ENCODE data around the gene KAZN. TPM values are rescaled to one million over a fixed set of nuclear protein-coding genes. Genes with fewer than 3 reads are reported as not detected.

The KAZN gene
- total and polyA plus RNA-seq, 2 of the 8 experiments (the other 6 are each of a cell fraction or from before 2014, with no cell fraction given): 3.7 to 11.8 TPM

- Histone ChIP-seq H3K23ac (ENCODE audit: insufficient read length) (no peak overlapping the region), H4K20me1 (replicated peaks in 1 of 2; ENCODE audit: control insufficient read depth in 1 of 2, insufficient read depth in 2 of 2, low read length in 2 of 2) (peaks cover 0 to 2% of the 10 kb centered on the region in 2 experiments), H3K9ac (replicated peaks in 1 of 4; ENCODE audit: extremely low read depth in 1 of 4, low read depth in 3 of 4, low read length in 3 of 4) (no peak overlapping the region), H4K8ac (ENCODE audit: extremely low read depth, insufficient read depth, low read length) (no peak overlapping the region), H3K36me3 (ENCODE audit: control insufficient read depth in 2 of 4, insufficient read depth in 4 of 4, low read length in 3 of 4) (no peaks in the 10 kb centered on the region), H2BK15ac (ENCODE audit: low read length) (no peak overlapping the region), H3K79me2 (ENCODE audit: control insufficient read depth in 1 of 2, insufficient read depth in 2 of 2, low read length in 2 of 2) (no peaks in the 10 kb centered on the region), H3K4me3 (ENCODE audit: extremely low read depth in 1 of 4, insufficient read depth in 2 of 4, low read depth in 3 of 4, low read length in 4 of 4) (no peak overlapping the region), H2BK12ac (ENCODE audit: low read depth, low read length) (no peak overlapping the region), H4K5ac (ENCODE audit: insufficient read length, low read depth, low read length) (no peak overlapping the region), H3K9me3 (ENCODE audit: insufficient read depth in 2 of 2, low read depth in 1 of 2, low read length in 1 of 2) (no peaks in the 10 kb centered on the region), H2BK20ac (ENCODE audit: low read length) (no peak overlapping the region), H3K56ac (replicated peaks; ENCODE audit: insufficient read length, low read depth, low read length) (no peak overlapping the region), H2BK5ac (ENCODE audit: low read depth, low read length) (no peak overlapping the region), H3K4me2 (ENCODE audit: insufficient read depth in 1 of 2, low read depth in 2 of 2, low read length in 2 of 2) (no peak overlapping the region), H3K14ac (ENCODE audit: insufficient read length) (no peak overlapping the region), H3K27ac (ENCODE audit: low read depth, low read length) (no peak overlapping the region), H3K23me2 (ENCODE audit: low read depth, low read length) (no peaks in the 10 kb centered on the region), H3K4ac (replicated peaks; ENCODE audit: insufficient read length, low read depth, low read length) (no peak overlapping the region), H2AFZ (ENCODE audit: low read length) (no peak overlapping the region), H3K18ac (ENCODE audit: extremely low read depth, low read length) (no peak overlapping the region), H3K79me1 (ENCODE audit: low read depth, low read length) (no peaks in the 10 kb centered on the region), H3K4me1 (replicated peaks in 1 of 4; ENCODE audit: control insufficient read depth in 3 of 4, insufficient read depth in 4 of 4, low read length in 3 of 4) (no peaks in the 10 kb centered on the region), H2AK5ac (ENCODE audit: low read depth, low read length) (no peak overlapping the region), H2BK120ac (replicated peaks; ENCODE audit: low read depth, low read length) (no peak overlapping the region), H3K27me3 (replicated peaks in 1 of 4; ENCODE audit: control insufficient read depth in 3 of 4, extremely low read depth in 1 of 4, insufficient read depth in 3 of 4, low read length in 3 of 4) (no peaks in the 10 kb centered on the region), H4K91ac (replicated peaks; ENCODE audit: insufficient read length, low read length) (peak overlapping the region; percentile 39)
- 79% methylated on average over 11 of the region's 13 CpGs; no CpG with 5 or more reads in 1 of the 2 experiments for WGBS, 2 experiments (ENCODE audit: extremely low coverage in 1 of 2, insufficient coverage in 1 of 2, insufficient read length in 1 of 2, insufficient replicate concordance in 2 of 2, low coverage in 1 of 2, low lambda C conversion rate in 2 of 2, missing lambda C conversion rate in 1 of 2)
- ChIA-PET CTCF (ENCODE audit: partially characterized antibody) (interaction anchor here (1.0 kb wide), 1 partner anchor 89 kb away, joined by 3 read pairs; no protein-coding TSS in a partner anchor), POLR2A (ENCODE audit: partially characterized antibody) (no interaction called here)
- TF ChIP-seq SP1 (IDR thresholded peaks at IDR 0.05; ENCODE audit: low read depth, low read length) (no peak), TAF1 (IDR thresholded peaks at IDR 0.05; ENCODE audit: low read depth, low read length) (no peak), RFX5 (IDR thresholded peaks at IDR 0.05; ENCODE audit: borderline replicate concordance, low read depth, low read length) (no peak), MAFK (IDR thresholded peaks at IDR 0.05; ENCODE audit: low read depth, low read length) (no peak), GABPA (IDR thresholded peaks at IDR 0.05; ENCODE audit: borderline replicate concordance, insufficient read depth, low read length) (no peak), ATF3 (IDR thresholded peaks at IDR 0.05; ENCODE audit: insufficient read depth, low read depth, low read length) (no peak)
- no peak for DNase-seq (ENCODE audit: low read depth in 1 of 2, low spot score in 2 of 2)
- FAIRE-seq: no peak
Observed at GRCh38 chr1:14826172-14826636, 227.7 kb downstream of the KAZN start.
